Measurements from ENCODE around the gene C17orf113. TPM values are rescaled to one million over a fixed set of nuclear protein-coding genes. Genes with fewer than 3 reads are reported as not detected.
A peak's percentile ranks its signal among the peaks of the same experiment; 100 is the strongest.

The C17orf113 gene
- total and polyA plus RNA-seq, 2 of the 13 experiments (the other 11 are each of a cell fraction or from before 2014, with no cell fraction given) = 0.87 to 1.1 TPM

GRCh38 chr17:42019509-42020404, 30.6 kb downstream of the C17orf113 start, which contains the start of gene NKIRAS2:
TSS of gene NKIRAS2 (plus strand) at chr17:42020090. CDS start at chr17:42021578, 1,488 bp downstream.
- Histone ChIP-seq H4K20me1 (ENCODE audit: insufficient read depth, low read length) (no peaks in the 10 kb centered on the region), H3K79me2 (ENCODE audit: insufficient read depth, low read length) (peaks cover 51% of the 10 kb centered on the region), H3K9ac (ENCODE audit: insufficient read depth, low read depth, low read length) (peak within 1 kb of the TSS; percentile 93), H2AFZ (ENCODE audit: low read length) (peak within 1 kb of the TSS; percentile 73), H3K9me3 (ENCODE audit: low read length) (no peaks in the 10 kb centered on the region), H3K36me3 (replicated peaks in 1 of 2; ENCODE audit: control insufficient read depth in 1 of 2, insufficient read depth in 2 of 2, low read length in 2 of 2) (peaks cover 9 to 27% of the 10 kb centered on the region in 2 experiments), H3K4me2 (ENCODE audit: low read depth, low read length) (peak within 1 kb of the TSS; percentile 79), H3K27ac (ENCODE audit: extremely low read length, insufficient read depth, low read length) (peak within 1 kb of the TSS; percentile 64), H3K4me1 (ENCODE audit: insufficient read depth, low read length) (peaks cover 62% of the 10 kb centered on the region), H3K27me3 (ENCODE audit: control insufficient read depth in 1 of 2, insufficient read depth in 2 of 2, low read length in 2 of 2) (peaks cover 0 to 3% of the 10 kb centered on the region in 2 experiments; a peak in 1 of 5 replicates), H3K4me3 (replicated peaks in 1 of 3; ENCODE audit: insufficient read depth in 1 of 3, low read depth in 2 of 3, low read length in 3 of 3) (peak within 1 kb of the TSS; percentile 89 to 91 (median 89))
- ChIA-PET POLR2A (interaction anchor here (0.6 to 7.5 kb wide), 15 partner anchors 9 to 369 kb away, joined by 3 to 183 read pairs (median 6); partner anchors contain the start of genes ACLY, CNP, EIF1 and KAT2A), CTCF (ENCODE audit: low intra/inter-chr PET ratio, low total read pairs) (interaction anchor here (1.2 kb wide), 1 partner anchor 30 kb away, joined by 4 read pairs; no protein-coding TSS in a partner anchor)
- WGBS (ENCODE audit: low lambda C conversion rate) = 10% methylated on average over 37 of the region's 49 CpGs
- FAIRE-seq (no peak), DNase-seq (ENCODE audit: low spot score) (peak; percentile 89), ATAC-seq (peak; percentile 75)
- BruUV-seq (replicated peaks) = no TSS peak
- in situ Hi-C loops (cut with HindIII; ENCODE audit: extremely low pct_ligation_motif_present, low pct_unique_long_range_greater_than_20kb) (loop anchor here (5.0 kb wide), 1 partner anchor 52 kb away; the partner anchor contains the start of gene CNP), intact Hi-C loops (cut with micrococcal nuclease; ENCODE audit: unreplicated experiment) (no loop called here)
- peak; percentile 95; the same call in 1 of the 2 replicates for TF ChIP-seq ZNF501 (CRISPR knock-in tag; IDR thresholded peaks at IDR 0.05)
- TF ChIP-seq, protein P1, sequence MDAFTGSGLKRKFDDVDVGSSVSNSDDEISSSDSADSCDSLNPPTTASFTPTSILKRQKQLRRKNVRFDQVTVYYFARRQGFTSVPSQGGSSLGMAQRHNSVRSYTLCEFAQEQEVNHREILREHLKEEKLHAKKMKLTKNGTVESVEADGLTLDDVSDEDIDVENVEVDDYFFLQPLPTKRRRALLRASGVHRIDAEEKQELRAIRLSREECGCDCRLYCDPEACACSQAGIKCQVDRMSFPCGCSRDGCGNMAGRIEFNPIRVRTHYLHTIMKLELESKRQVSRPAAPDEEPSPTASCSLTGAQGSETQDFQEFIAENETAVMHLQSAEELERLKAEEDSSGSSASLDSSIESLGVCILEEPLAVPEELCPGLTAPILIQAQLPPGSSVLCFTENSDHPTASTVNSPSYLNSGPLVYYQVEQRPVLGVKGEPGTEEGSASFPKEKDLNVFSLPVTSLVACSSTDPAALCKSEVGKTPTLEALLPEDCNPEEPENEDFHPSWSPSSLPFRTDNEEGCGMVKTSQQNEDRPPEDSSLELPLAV (CRISPR knock-in tag; conservative IDR thresholded peaks at IDR 0.05; ENCODE audit: low read depth) = no peak
- peak; percentile 99 for TF ChIP-seq XRCC5 (optimal IDR thresholded peaks at IDR 0.05; ENCODE audit: low read length)
- no peak for TF ChIP-seq HMG20A (CRISPR knock-in tag; IDR thresholded peaks at IDR 0.05; ENCODE audit: borderline replicate concordance)
- peak; percentile 85 for TF ChIP-seq ZNF280B (CRISPR knock-in tag; IDR thresholded peaks at IDR 0.05; ENCODE audit: borderline replicate concordance)
- TF ChIP-seq KDM4B (CRISPR knock-in tag; IDR thresholded peaks at IDR 0.05) = peak; percentile 93; the same call in 1 of the 2 replicates
- no peak for TF ChIP-seq TCF7 (IDR thresholded peaks at IDR 0.05; ENCODE audit: low read depth)
- TF ChIP-seq ZNF224 (CRISPR knock-in tag; IDR thresholded peaks at IDR 0.05) = no peak
- peak; percentile 98 for TF ChIP-seq SPEN (CRISPR knock-in tag; IDR thresholded peaks at IDR 0.05; ENCODE audit: low read depth)
- TF ChIP-seq NAIF1 (CRISPR knock-in tag; IDR thresholded peaks at IDR 0.05; ENCODE audit: borderline replicate concordance) = 0 out of 2 replicates have a peak, but pooled peaks have one; percentile 49
- peak; percentile 67; the same call in 1 of the 2 replicates for TF ChIP-seq ZMYM3 (CRISPR knock-in tag; IDR thresholded peaks at IDR 0.05)
- TF ChIP-seq ZEB1 (IDR thresholded peaks at IDR 0.05; ENCODE audit: insufficient replicate concordance, low read depth) = no peak
- TF ChIP-seq ZNF850 (CRISPR knock-in tag; conservative IDR thresholded peaks at IDR 0.05) = 0 out of 2 replicates have a peak, but pooled peaks have one; percentile 58
- no peak for TF ChIP-seq GPN1 (CRISPR knock-in tag; IDR thresholded peaks at IDR 0.05; ENCODE audit: borderline replicate concordance)
- TF ChIP-seq NFE2L1 (CRISPR knock-in tag; IDR thresholded peaks at IDR 0.05; ENCODE audit: borderline replicate concordance) = no peak
- peak; percentile 45; the same call in 1 of the 2 replicates for TF ChIP-seq ZNF709 (CRISPR knock-in tag; IDR thresholded peaks at IDR 0.05)
- TF ChIP-seq JUN (CRISPR knock-in tag; IDR thresholded peaks at IDR 0.05) = no peak
- peak; percentile 95 for TF ChIP-seq ZNF563 (CRISPR knock-in tag; IDR thresholded peaks at IDR 0.05)
- TF ChIP-seq CC2D1A (CRISPR knock-in tag; IDR thresholded peaks at IDR 0.05) = 0 out of 2 replicates have a peak, but pooled peaks have one; percentile 20

All from HepG2 (cell line).